ENCODE results near the gene CKAP5.
A peak's percentile ranks its signal among the peaks of the same experiment; 100 is the strongest.
"Not testable (repeated sequence)": the region's sequence is repeated elsewhere in the genome, so short reads cannot be mapped to it uniquely, and the experiment has no call there.

The CKAP5 gene

DNA sequence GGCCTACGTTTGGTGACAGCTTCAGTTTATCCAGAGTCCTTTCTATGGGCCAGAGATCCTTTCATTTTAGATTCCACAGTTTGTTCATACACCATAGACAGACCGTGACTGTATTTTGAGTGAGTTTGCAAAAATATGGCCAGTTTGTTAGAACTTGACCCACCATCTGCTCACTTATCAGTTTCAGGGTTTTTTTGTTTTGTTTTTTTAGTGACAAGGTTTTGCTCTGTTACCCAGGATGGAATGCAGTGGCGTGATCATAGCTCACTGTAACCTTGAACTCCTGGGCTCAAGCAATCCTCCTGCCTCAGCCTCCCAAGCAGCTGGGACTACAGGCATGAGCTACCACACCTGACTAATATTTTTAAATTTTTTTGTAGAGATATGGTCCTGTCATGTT, 9.1 kb upstream of the CKAP5 start:
- no peak for DNase-seq (ENCODE audit: low read depth)

DNA sequence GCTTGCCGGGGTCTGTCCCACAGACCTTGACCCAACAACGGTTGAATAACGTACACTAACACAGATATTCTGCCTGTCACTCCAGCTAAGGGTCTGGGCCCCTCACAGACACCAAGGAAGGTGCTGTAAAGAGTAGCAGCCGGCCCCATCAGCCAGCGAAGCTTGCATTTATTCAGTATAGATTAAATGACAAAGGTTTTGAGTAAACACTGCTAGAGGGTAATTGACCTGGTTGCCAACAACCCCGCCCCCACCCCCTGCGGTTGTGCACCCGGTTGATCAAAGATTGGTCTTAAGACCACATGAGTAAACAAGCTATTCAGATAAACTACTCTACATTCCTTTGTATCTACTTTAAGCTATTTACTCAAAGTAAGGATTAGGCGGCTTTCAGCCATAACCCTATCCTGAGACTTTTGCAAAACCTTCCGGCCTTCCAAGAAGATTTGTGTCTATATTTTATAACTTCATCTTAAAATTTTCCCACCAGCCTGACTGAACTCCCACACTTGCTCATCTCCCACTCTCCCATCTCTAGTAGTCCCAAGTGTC, 4.8 kb upstream of the CKAP5 start:
- DNase-seq (ENCODE audit: low read depth), result no peak

DNA sequence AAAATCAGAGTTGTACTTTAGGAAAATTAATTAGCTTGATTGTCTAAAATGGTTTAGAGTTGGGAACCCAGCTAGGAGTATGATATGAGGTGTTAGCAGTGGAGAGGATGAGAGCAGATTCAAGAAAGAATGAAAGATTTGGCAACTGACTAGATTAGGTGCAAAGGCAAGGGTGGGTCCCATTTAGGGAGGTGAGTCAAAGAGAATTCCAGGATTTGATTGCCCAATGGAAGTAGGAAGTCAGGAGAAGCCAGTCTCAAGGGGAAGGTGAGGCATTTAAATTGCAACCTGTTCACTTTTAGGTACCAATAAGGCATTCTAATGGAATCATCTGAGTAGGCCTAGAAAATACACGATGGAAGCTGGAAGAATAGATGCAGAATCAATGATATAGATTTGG, 3.6 kb upstream of the CKAP5 start:
- no peak for DNase-seq (ENCODE audit: low read depth)

DNA sequence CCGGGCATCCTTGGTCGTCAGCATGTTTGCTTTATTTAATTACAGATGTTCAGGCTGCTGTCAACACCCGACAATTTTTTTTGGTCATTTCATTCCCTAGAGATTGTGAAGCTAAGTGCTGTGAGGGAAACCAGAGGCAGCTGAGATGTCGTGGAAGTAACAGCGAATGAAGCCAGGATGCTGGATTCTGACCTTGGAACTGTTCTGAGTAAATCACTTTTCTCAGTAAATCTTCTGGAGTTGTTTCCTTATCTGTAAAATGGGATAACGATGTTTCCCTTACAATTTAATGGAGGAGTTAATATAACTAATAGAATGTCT, 390 bp upstream of the CKAP5 start:
- DNase-seq (ENCODE audit: low read depth), result no peak

DNA sequence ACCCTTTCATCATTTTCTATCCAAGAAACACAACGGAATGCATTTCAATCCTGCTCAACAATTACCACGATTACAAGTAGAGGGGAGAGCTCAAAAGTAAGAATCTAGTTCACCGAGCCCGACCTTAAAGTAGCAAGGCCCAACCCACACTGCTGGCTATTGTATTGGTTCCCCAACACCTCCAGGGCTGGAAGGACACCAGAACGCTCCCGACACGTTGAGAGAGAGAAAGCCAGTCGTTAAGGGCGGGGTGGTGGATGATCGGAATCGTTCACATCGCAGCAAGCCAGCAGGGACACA, 690 bp downstream of the CKAP5 start:
- DNase-seq (ENCODE audit: low read depth), result no peak

DNA sequence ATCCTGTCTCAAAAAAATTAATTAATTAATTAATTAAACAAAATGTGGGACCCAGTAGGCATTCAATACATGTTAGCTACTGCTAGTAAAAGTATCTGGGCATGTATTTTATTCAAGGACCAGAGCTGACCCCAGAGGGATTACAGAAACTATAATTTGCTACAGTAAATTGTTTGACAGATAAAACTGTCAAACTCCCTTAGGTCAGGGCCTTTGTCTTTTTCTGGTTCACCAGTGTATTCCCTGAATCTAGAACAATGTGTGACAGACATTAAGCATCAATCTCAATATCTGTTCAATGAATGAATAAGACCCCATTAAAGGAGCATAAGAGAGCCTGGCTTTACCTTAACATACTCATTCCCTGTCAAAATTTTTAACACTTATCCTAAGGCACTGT, 6.0 kb downstream of the CKAP5 start:
- no peak for DNase-seq (ENCODE audit: low read depth)

DNA sequence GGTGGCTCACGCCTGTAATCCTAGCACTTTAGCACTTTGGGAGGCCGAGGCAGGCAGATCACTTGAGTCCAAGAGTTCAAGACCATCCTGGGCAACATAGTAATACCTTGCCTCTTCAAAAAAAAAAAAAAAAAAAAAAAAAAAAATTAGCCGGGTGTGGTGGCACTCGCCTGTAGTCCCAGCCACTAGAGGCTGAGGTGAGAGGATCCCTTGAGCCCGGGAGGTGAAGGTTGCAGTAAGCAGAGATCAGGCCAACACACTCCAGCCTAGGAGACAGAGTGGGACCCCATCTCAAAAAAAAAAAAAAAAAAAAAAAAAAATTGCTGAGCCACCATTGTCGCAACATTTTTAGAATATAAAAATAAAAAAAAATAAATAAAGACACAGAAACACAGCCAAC, 7.6 kb downstream of the CKAP5 start:
- no peak for DNase-seq (ENCODE audit: low read depth)

DNA sequence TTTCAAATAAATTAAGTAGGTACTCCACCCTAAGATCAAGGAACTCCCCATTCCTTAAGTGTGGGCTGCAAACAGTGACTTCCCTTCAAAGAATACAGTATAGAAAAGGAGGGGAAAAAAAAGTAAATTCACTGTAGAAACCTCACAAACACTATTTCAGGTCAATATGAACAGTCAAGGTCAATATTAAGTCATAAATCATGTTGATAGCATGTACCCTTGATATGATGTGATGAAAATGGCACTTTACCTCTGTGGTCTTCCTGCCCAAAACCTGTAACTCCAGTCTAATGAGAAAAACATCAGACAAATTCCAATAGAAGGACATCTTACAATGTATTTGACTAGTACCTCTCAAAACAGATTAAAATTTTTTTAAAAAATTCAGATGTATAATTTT, 8.2 kb downstream of the CKAP5 start:
- DNase-seq (ENCODE audit: low read depth), result no peak

DNA sequence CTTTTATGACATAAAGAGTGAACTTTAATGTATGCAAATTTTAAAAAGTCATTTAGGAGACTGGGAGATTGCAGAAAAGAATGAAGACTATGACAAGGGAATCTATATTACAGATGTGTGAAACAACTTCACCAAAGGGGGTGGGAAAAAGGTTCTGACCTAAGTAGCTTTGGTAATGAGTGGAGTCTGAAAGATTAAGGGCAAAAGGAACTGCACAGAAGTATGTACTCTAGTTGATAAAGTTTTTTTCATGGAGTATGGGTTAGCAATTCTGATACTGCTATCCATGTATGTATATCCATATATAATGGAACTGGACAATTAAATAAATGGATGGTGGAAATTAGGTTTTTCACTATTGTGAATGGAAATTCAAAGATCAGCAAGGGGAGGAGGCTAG, 9.2 kb downstream of the CKAP5 start:
- DNase-seq (ENCODE audit: low read depth), result no peak

DNA sequence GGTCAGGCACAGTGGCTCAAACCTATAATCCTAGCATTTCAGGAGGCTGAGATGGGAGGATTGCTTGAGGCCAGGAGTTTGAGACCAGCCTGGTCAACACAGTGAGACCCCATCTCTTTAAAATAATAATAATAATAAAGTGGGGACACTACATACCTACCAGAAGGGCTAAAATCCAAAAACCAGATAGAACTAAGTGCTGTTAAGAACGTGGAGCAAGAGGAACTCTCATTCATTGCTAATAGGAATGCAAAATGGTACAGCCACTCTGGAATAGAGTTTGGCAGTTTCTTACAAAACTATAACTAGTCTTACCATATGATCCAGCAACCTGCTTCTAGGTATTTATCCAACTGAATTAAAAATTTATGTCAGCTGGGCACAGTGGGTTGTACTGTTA, 9.6 kb downstream of the CKAP5 start:
- DNase-seq (ENCODE audit: low read depth), result no peak

DNA sequence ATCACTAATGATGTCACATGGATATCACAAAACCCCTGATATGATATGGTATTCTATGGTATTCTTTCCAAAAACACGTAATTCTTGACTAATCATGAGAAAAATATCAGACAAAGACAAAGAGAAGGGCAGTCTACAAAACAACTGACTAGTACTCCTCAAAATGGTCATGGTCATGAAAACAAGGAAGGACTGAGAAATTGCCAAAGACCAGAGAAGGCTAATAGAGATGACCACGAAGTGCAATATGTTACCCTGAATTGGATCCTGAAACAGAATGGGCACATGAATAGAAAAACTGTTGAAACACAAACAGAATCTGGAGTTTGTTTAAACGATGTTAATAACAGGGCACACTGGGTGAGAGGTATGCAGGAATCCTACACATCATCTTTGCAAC, 10.2 kb downstream of the CKAP5 start:
- no peak for DNase-seq (ENCODE audit: low read depth)

DNA sequence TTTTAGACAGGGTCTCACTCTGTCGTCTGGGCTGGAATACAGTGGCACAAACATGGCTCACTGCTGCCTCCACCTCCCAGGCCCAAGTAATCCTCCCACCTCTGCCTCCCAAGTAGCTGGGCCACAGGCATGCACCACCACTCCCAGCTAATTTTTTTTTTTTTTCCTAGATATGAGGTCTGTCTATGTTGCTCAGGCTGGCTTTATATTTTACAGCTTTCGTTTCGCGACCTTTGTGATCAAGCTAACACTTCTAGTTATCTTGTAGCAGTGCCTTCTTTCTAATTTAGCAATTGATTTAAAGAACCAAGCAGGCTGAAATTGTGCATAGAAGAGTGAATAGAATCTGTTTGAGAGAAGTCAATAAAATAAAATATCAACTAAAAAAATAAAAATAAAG, 11.3 kb downstream of the CKAP5 start:
- DNase-seq (ENCODE audit: low read depth), result no peak

DNA sequence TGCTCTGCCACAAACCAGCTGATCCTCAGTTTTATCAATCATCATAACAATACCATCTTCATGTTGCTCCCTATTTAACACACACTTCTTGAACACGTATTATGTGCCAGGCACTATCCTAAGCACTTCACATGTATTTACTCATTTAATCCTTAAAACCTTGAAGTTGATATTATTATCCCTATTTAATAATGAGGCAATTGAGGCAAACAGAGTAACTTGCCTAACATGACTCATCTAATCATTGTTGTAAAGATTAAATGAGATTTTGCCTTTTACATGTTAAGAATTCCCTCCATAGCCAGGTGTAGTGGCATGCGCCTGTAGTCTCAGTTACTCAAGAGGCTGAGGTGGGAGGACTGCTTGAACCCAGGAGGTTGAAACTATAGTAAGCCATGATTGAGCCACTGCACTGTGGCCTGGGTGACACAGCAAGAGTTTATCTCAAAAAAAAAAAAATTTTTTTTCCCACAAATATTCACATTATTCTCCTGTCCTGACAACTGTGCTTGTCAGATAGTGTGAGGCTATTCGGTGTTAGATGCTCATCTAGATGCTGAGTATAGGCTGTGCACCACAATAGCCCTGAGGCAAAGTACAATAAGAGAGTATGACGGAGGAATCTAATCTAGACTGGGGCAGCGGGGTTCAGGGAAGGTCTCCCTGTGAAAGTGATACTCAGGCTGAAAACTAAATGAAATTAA, 13.4 kb downstream of the CKAP5 start:
- DNase-seq (ENCODE audit: low read depth), result no peak

DNA sequence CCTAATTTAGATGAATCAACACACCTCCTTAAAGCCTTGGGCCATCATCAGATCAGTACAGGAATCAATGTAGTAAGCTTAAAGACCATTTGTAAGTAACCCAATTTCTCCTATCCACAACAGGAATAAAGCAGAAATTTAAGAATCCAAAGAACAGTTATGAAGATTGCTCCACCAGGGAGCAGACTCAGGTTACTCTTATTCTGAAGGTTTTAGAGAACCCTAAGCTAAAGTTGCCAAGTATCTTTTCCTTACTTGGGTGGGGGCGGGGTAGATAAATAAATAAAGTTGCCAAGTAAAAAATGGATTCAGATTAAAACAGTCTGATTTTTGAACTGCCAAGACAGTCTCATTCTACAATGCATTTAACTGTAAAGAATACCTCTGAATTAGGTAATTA, 18.1 kb downstream of the CKAP5 start:
- no peak for DNase-seq (ENCODE audit: low read depth)

DNA sequence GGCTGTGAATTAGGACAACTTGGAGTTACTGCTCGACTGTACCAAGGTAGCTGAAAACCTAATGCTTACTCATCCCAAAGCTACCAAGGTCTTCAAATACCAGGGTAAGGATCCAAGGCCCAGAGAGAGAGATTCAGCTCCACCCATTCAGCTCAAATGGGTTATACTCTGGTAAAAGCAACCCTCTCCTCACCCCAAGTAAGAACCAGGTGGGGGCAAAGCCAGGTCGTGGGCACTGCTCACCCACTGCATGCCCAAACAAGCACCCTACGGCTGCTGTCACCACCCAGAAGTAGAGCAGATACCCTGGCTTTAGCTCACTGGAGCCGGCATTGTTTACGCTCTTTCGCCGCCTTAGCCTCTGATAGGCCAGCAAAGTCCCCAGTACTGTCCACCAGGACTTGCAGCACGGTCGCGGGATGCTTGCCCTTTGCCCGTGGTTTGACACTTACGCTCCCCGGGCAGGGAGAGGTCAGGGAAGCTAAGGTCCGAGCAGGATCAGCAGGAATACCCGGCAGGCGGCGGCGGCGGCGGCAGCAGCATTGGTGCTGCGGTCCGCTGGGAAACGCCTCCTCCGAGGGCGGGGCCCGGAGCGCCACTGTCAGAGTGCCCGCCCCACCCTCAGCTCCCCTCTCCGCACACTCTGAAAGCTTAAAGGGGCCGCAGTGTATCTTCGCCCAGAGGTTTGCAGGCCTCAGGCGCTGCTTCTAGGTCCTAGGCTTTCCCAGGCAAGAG, 19.6 kb downstream of the CKAP5 start:
- DNase-seq (ENCODE audit: low read depth), result peak; percentile 57

DNA sequence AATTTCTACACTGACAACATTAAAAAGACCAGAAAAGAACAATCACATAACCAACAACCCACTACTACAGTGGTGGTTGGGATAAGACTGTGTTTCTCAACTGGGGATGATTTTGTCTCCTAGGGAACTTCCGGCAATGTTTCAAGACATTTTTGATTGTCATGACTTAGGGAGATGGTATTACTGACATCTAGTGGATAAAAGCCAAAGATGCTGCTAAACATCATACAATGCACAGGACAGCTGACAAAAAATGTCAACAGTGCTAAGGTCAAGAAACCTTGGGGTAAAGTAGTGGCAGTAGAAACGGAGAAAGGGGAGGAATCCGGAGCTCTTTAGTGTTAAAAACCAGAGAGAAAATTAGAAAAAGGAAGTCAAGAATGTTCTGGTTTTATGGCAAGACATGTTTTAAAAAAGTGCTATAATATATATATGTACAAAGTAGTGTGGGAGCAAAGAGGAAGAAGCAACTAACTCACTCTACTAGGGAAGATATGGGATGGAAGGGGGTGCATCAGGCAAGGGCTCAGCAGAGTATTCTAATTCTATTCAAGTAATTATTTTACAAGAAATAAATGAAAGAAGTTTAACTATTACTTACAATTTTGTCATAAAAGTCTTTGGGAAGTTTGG, 37.2 kb downstream of the CKAP5 start:
- no peak for DNase-seq (ENCODE audit: low read depth)

DNA sequence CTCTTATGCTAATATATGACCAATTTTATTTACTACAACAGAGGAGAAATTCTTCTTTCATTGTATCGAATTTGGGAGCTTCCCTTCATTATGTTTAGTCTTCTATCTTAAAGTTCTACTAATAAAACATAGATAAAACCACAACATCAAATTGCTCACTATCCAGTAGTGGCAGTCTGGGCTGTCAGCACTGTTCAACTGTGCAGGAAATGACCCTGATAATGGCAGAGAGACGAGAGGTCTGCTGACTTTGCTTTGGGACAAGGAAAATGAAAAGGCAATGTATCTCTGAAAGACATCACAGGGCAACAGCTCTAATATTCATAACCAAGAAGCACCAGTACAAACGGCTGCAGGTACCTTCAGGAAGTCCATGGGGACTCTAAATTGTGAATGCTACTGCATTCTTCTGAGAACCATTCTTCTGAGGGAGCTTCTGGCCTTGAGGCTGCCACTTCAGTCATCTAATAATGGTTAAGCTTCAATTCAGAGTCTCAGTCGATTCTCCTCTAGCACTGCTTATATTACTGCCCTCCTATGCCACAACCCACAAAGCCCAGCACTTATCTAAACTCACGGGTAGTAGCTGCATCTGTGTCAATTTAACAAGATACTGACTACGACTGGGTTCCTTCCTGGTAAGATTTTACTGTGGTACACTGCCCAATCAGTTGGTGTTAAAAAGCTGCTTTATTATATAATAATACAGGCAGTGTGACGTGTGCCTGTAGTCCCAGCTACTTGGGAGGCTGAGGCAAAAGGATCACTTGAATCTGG, 44.2 kb downstream of the CKAP5 start:
- no peak for DNase-seq (ENCODE audit: low read depth)

DNA sequence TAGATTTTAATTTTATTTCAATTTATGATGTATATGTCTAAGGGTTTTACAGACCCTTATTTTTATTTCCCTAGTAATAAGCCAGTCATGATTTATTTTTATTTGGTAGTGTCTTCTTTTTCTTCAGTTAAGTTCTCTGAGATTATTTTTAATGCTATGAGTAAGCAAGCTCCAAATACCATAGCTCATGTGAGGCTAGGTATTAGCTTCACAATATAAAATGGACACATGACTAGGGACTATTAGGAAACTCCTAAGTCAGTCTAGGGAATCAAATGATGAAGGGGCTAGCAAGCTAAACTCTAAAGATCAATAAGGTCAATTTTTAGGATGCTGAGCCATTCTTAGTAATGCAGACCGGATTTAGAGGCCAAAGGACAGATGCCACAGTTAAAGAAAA, 45.9 kb downstream of the CKAP5 start:
- no peak for DNase-seq (ENCODE audit: low read depth)

DNA sequence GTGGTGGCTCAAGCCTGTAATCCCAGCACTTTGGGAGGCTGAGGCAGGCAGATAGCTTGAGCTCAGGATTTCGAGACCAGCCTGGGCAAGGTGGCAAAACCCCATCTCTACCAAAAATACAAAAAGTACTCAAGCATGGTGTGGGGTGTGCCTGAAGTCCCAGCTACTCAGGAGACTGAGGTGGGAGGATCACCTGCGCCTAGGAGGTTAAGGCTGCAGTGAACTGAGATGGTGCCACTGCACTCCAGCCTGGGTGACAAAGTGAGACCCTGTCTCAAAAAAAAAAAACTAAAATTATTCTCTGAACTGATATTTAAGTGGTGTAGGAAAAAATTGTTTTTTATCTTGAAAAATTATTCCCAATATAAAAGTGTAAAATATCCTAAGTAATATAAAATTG, 46.4 kb downstream of the CKAP5 start:
- not testable (repeated sequence) for DNase-seq (ENCODE audit: low read depth)

DNA sequence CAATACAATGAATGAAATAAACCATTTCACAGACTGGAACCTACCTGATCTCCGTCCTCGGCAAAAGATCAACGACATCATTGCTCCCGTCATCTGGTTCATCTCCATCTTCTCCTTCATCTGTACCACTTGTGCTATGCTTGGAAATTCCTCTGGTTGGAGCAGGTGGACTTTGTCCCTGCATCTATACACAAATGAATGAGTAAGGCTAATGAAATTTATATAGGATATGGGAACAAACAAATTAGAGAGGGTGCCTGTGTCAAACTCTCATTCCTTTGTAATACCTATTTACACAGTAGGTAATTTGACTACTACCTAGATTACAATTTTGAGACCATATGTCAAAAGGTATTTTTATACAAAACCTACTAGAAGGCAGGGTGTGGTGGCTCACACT, 67.7 kb downstream of the CKAP5 start:
- DNase-seq (ENCODE audit: low read depth), result no peak

DNA sequence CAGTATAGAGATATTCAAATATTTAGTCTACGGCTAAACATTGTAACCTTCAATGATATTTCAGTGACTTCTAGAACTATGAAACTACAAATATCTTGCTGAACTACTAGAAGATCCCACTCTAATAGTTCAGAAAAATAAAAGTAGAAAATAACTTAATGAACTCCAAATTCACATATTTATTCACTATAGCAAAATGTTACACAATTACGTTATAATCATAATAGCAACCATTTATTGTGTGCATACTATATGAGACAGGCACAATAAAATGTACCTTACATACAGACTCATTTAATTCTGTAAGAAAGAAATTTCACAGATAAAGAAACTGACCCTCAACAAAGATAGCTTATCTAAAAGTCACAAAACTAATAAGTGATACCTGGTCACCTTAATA, 69.2 kb downstream of the CKAP5 start:
- DNase-seq (ENCODE audit: low read depth), result no peak

DNA sequence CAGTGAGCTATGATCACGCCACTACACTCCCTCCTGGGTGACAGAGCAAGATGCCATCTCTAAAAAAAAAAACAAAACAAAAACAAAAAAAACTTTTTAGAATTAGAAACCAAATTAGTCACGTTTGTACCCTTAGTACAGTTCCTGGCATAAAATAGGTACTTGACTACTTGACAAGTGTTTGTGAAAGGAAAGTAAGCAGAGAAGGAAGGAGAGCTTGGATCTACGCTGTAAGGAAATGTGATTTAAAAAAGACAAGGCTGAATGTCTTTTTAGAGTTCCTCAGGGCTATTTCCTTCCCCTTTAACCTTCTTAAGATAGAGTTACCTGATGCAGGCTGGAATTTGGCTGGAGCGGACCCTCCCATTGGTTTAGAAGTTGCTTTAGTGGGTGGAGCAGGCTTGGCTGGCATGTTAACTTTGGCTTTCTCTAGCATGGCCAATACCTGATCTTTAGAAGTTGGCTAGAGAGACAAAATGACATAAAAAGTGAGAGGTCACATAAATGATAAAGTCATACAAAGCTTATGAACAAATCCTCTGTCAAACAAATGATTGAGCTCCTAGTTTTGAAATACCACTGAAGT, 76.4 kb downstream of the CKAP5 start:
- no peak for DNase-seq (ENCODE audit: low read depth)

DNA sequence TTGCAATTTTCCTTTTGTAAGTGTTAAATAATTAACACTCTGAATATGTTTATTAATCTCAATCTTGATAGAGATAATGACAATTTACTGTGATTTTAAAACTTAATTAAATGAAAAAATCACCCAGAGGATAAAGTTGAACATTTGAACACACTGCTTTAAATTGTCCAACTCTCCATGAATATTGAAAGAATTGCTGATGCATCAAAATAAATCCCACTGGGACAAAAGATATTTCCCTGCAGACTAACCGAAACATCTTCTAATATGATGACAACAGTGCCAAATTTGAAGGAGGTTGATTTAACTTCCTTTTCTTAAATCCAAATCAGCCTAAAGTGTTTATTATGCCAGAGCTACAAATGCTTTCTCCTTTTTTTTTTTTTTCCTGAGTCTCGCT, 79.4 kb downstream of the CKAP5 start:
- DNase-seq (ENCODE audit: low read depth), result no peak

Data from activated T-cell treated with anti-CD3 and anti-CD28 coated beads for 24 hours (primary cell).